Measurements from ENCODE around the gene CARHSP1.
"Not testable (repeated sequence)": the region's sequence is repeated elsewhere in the genome, so short reads cannot be mapped to it uniquely, and the experiment has no call there.

Gene CARHSP1

GRCh38 chr16:8869988-8870241 lies 1.1 kb upstream of the CARHSP1 start:
- not testable (repeated sequence) for DNase-seq

GRCh38 chr16:8869212-8869987 lies 594 bp upstream of the CARHSP1 start:
- no peak for DNase-seq

- no peak for DNase-seq
Measured at GRCh38 chr16:8867932-8868415, 832 bp downstream of the CARHSP1 start.

GRCh38 chr16:8867216-8867931 lies 1.4 kb downstream of the CARHSP1 start:
- peak; percentile 29 for DNase-seq

DNA sequence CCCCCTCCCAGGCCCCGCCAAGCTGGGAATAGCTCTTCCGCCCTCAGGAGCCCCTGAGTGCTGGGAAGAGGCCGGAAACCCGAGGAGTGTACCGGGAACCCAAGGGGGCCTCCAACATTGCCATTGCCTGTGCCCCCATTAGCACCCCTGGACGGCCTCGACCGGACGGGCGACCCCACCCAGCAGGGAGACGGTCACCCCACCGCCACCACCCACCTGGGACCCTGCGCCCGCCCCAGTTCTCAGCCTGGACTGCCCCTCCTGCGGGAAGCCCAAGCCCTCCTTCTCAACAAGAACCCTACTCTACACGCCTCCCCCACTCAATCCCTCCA lies 2.0 kb downstream of the CARHSP1 start:
- no peak for DNase-seq

DNA sequence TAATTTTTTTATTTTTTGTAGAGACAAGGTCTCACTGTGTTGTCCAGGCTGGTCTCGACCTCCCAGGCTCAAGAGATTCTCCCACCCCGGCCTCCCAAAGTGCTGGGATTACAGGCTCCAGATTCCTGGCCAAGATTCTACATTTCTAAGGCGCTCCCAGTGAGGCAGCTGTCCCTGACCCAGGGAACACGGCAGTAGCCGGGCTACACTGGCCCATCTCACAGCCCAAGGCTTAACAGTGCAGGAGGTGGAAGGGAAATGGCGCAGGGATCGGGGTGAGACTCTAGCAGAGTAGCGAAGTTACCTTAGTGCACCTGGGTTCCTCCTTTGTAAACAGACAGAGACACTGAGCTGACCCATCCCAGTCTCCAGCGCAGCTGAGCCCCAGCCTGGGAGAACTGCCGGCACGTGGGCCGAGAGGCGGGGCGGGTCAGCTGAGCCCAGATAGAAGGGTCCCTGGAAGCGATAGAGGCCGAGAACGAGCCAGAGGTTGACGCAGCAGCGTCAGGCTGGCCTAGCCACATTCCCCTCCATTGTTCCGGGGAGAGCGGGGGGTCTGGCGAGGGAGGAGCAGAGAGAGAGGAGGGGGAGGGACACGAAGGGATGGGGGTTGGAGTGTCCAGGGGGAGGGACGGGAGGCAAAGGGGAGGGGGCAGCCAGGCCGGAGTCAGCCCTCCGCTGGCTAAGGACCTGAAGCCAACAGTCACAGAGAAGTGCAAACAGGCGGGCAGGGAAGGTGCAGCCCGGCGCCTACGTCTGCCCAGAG lies 2.5 kb downstream of the CARHSP1 start:
- DNase-seq = no peak

- no peak for DNase-seq
Measured at GRCh38 chr16:8865145-8865882, 3.5 kb downstream of the CARHSP1 start.

- no peak for DNase-seq
Measured at GRCh38 chr16:8864480-8865110, 4.2 kb downstream of the CARHSP1 start.

DNA sequence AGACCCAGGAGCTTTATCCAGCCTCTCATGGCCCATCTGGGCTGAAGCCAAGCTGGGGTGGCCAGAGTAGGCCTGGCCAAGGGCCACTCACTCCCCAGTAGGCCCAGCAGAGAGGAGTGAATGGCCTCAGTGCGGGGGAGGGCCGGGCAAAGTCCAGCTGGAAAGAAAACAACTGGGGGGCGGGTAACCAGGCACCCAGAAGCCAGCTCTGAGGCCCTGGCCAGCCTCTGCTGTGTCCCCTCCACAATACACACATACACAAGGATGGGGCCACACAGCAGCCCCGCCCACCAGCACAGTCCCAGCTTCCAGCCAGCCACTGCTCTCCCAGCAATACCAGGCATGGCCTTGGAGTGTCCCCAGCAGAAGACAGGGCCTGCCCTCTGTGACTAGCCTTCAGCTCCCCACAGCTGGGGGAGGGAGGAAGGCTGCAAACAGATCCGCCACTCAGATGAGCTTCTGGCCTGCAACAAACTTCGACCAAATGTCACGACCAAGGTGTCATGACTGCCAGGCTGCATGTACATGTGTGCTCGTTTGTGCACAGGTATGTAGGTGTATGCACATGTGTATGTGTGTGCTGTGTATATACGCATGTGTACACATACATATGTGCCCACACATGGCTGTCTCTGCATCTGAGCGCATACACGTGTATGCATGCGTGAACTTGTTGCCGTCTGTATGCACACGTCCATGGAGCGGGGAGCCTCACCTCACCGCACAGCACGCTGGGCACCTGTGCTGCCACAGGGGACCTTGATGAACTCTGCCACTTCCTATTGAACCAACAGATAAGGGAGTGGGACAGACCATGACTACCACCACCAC lies 5.0 kb downstream of the CARHSP1 start:
- no peak for DNase-seq

GRCh38 chr16:8862309-8863130 lies 6.3 kb downstream of the CARHSP1 start:
- no peak for DNase-seq

- no peak for DNase-seq
Measured at GRCh38 chr16:8861563-8862308, 7.1 kb downstream of the CARHSP1 start.

GRCh38 chr16:8859913-8860881 lies 8.6 kb downstream of the CARHSP1 start:
- DNase-seq = no peak

DNA sequence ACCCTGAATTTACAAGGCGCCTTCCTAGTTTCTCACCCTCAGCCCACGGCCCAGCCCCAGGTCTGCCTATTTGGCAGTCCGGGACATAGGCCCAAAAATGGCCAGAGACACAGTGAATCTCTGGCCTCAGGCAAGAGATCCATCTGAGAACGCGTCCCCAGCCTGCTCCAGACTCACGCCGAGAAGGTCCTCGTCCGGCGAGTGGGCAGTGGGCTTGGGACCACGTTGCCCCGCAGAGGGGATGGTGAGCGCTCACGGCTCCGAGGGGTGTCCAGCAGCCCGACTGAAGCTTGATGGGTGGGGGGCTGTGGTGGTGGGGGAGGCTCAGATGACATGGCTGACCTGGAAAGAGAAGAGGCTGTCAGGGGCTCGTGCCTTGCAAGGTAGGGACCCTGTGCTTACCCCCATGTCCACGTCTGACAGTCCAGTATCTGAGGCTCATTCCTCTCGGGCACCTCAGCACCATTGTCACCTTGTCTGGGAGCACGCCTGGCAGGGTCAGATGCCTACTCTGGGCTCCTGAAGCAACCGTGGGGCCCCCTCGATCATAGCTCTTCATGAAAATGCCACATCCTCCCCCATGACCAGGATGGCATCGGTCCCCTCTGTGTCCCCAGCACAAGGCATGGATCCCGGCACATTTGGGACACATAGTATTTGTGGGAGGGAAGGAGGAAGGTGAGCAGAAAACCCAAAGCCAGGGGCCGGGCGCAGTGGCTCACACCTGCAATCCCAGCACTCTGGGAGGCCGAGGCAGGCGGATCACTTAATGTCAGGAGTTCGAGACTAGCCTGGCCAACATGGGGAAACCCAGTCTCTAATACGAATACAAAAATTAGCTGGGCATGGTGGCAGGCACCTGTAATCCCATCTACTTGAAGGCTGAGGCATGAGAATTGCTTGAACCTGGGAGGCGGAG lies 9.6 kb downstream of the CARHSP1 start:
- DNase-seq = no peak

DNA sequence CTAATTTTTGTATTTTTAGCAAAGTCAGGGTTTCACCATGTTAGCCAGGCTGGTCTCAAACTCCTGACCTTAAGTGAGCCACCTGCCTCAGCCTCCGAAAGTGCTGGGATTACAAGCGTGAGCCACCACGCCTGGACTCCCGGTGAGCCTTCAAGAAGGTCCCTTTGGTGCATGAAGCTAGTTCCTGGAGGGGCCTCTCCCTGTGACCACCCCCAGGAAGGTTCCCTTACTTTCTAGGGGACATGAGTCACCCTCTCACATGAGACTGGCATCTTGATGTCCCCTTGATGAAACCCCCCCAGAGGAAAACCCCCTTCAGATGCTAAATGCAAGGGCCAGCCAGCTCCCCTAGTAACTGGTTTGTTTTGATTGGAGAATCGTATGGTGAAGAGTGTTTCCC lies 12.8 kb downstream of the CARHSP1 start:
- no peak for DNase-seq

GRCh38 chr16:8855051-8855786 lies 13.6 kb downstream of the CARHSP1 start:
- DNase-seq = no peak

DNA sequence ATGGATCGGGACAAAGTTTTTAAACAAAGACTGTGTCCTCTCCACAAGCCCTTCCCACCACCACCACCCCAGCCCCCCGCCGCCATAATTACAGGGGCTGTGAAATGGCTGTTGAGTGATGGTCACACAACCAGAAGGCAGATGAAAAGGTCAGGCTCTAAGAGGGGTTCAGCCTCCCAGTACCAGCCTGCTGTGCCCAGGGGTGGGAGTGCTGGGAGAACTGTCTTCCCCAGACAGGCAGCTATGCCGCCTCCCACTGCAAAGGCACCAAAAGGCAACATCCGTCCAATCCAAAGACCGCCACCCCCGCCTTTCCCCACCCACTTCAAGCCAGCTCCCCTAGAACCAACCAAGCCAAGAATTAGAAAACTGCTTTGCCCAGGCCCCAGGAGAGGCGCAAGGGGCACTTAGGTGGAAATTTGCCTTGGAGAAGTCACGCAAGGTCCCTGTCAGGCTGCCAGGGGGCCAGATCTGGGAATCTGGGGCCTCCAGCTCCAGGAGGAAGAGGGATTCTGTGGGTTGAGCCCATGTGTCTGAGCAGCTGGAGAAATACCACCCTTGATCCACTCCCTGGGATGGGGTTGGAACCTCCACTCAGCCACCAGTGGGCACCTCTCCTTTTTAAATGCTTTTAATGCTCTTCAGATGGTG lies 14.4 kb downstream of the CARHSP1 start:
- DNase-seq = no peak
